Heart right ventricle (tissue), 16 donors: Measurements from ENCODE around the gene ITGB2. TPM values are rescaled to one million over a fixed set of nuclear protein-coding genes. Genes with fewer than 3 reads are reported as not detected.
A peak's percentile ranks its signal among the peaks of the same experiment; 100 is the strongest.

Source experiments
- ATAC-seq, 8 donors: fragments of 200-7000 bp; cut with Tn5 transposase; one replicate each; pipeline ENCODE4 v1.9.1; 2020; ENCODE audit warnings: mild to moderate bottlenecking in 8 of 8, moderate library complexity in 8 of 8, moderate number of reproducible peaks in 1 of 8
- DNase-seq, 2 donors: peaks; one replicate each; pipeline ENCODE4 v3.0.0-alpha.2; 2020
- H3K27ac ChIP-seq, 10 donors: fragments of 200-600 bp; sonication (generic) in 2 of 10; one replicate each; pipeline versions ENCODE4 v1.5.0 to v1.8.0; 2020 to 2022; ENCODE audit warnings: mild to moderate bottlenecking in 3 of 10
- H3K27me3 ChIP-seq, 7 donors: fragments of 200-600 bp; one replicate each; pipeline ENCODE4 v1.8.0; 2021 to 2022; ENCODE audit warnings: mild to moderate bottlenecking in 2 of 7
- H3K36me3 ChIP-seq, 9 donors: fragments of 200-600 bp; sonication (generic) in 1 of 9; one replicate each; pipeline versions ENCODE4 v1.5.0 to v1.8.0; 2020 to 2022; ENCODE audit warnings: mild to moderate bottlenecking in 2 of 9
- H3K4me1 ChIP-seq, 9 donors: fragments of 200-600 bp; sonication (generic) in 1 of 9; one replicate each; pipeline versions ENCODE4 v1.5.0 to v1.8.0; 2020 to 2022; ENCODE audit warnings: mild to moderate bottlenecking in 4 of 9
- H3K4me3 ChIP-seq, 10 donors: fragments of 200-600 bp; sonication (generic) in 2 of 10; one replicate each; pipeline versions ENCODE4 v1.5.0 to v1.8.0; 2020 to 2022; ENCODE audit warnings: mild to moderate bottlenecking in 7 of 10, moderate library complexity in 2 of 10
- H3K9me3 ChIP-seq, 11 donors: fragments of 200-600 bp in 10 of 11; sonication (generic) in 2 of 11; one replicate each; pipeline versions ENCODE4 v1.5.0 to v1.8.0; 2013 to 2022; ENCODE audit warnings: mild to moderate bottlenecking in 2 of 11, control low read depth in 1 of 11, moderate library complexity in 1 of 11
- WGBS, 2 donors: extraction: QIAGEN DNeasy Blood & Tissue Kit; methylation state at CpG; one replicate each; pipeline ENCODE4 v1.1.7; 2013; ENCODE audit warnings: inconsistent platforms in 1 of 2; 5-methylcytosine and 5-hydroxymethylcytosine counted together
- intact Hi-C, 10 donors: fragments of 100-400 bp; cut with DNase I; formaldehyde crosslinking; loops; one replicate each; pipeline versions ENCODE4 v1.11.1 to v1.14.2; 2022
- polyA plus RNA-seq, 2 donors: library from polyadenylated mRNA; stranded (reverse); fragments of 200-250 nt; gene quantifications; one replicate each; pipeline ENCODE4 v1.2.3, GENCODE V29; 2013
- total RNA-seq, 10 donors: library from RNA; stranded (reverse); fragmentation: NEBNext Ultra II Directional in 3 of 10; extraction: Animal tissue kit (Norgen Biotek cat#: 25700) in 3 of 10; gene quantifications; one replicate each; pipeline versions ENCODE4 v1.2.1 to v1.2.4, GENCODE V29; 2021 to 2023
- TF ChIP-seq, protein P1 (sequence below), 9 donors: fragments of 200-600 bp; sonication (generic) in 2 of 9; IDR thresholded peaks; one replicate each; pipeline versions ENCODE4 v1.5.0 to v1.8.0; 2021 to 2022; ENCODE audit warnings: antibody characterized with exemption in 9 of 9, mild to moderate bottlenecking in 5 of 9, moderate library complexity in 1 of 9
- donor health status: Arrhythmogenic right ventricular cardiomyopathy.
- donor health status: ischemic (EF 13 %, LVEDD 7.1; RV severe dilation, severe dysfunction).
- donor health status: healthy with polysubstance abuse.
- donor health status: DM: no; HTN: yes; CAD: no.
- donor health status: DM: no; HTN: no; CAD: no.
- donor health status: ischemic (EF 25% LVEDD 6.9; RV normal size, moderate dysfunction).
- donor health status: ischemic (EF 25% LVEDD 5.7; RV mildly dilated, moderate dysfunction).
- donor health status: healthy.
- donor health status: DM: yes; HTN: yes; CAD: no.
- donor health status: Ischemic cardiomyopathy.
- donor health status: ischemic (EF 35%, LVEDD 5.7; RV mildly dilated, moderate dysfunction).
- donor health status: nonischemic (EF 11% LVEDD 7.7; RV severe dilation, severe dysfunction).
- donor health status: DM: yes; HTN: yes; CAD: no.
- donor health status: PGD.
- donor health status: ischemic (EF 29% LVEDD 5.4; RV normal size, mild dysfunction).
- donor health status: nonischemic (EF 23%, LVEDD 6.1; RV moderate dilation, normal function).

The ITGB2 gene
- total and polyA plus RNA-seq, 12 donors, result 5.1 to 151 (median 11.4) TPM

DNA sequence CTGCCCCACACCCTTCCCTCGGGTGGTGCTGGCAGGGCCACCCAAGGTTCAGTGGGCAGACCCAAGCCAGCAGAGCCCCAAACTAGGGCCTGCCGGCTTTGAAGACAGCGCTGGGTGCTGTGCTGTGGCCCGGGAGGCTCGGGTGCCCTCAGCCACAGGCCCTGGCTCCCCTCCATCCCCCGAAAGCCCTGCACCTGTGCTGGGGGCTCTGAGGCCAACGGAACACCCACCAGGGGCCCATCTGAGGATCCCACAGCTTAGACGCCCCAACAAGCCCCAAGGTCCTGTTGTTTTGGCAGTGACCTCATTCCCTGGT, 8.6 kb downstream of the ITGB2 start:
- ATAC-seq (no peak), DNase-seq (no peak)
- WGBS, 2 donors, result 83 to 84% methylated on average over 8 of the region's 8 CpGs
- intact Hi-C loops, result no loop called here
- Histone ChIP-seq H3K9me3 (no peaks in the 10 kb centered on the region), H3K36me3 (peaks cover 0 to 23% (median 0%) of the 10 kb centered on the region in 9 donors), H3K27me3 (no peaks in the 10 kb centered on the region), H3K27ac (peak overlapping the region in 4 of 10 donors; percentile 1 to 92 (median 26)), H3K4me1 (peaks cover 0 to 94% (median 12%) of the 10 kb centered on the region in 9 donors), H3K4me3 (peak overlapping the region in 1 of 10 donors; percentile 38)
- TF ChIP-seq, protein P1, sequence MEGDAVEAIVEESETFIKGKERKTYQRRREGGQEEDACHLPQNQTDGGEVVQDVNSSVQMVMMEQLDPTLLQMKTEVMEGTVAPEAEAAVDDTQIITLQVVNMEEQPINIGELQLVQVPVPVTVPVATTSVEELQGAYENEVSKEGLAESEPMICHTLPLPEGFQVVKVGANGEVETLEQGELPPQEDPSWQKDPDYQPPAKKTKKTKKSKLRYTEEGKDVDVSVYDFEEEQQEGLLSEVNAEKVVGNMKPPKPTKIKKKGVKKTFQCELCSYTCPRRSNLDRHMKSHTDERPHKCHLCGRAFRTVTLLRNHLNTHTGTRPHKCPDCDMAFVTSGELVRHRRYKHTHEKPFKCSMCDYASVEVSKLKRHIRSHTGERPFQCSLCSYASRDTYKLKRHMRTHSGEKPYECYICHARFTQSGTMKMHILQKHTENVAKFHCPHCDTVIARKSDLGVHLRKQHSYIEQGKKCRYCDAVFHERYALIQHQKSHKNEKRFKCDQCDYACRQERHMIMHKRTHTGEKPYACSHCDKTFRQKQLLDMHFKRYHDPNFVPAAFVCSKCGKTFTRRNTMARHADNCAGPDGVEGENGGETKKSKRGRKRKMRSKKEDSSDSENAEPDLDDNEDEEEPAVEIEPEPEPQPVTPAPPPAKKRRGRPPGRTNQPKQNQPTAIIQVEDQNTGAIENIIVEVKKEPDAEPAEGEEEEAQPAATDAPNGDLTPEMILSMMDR (IDR thresholded peaks at IDR 0.05), result no peak

DNA sequence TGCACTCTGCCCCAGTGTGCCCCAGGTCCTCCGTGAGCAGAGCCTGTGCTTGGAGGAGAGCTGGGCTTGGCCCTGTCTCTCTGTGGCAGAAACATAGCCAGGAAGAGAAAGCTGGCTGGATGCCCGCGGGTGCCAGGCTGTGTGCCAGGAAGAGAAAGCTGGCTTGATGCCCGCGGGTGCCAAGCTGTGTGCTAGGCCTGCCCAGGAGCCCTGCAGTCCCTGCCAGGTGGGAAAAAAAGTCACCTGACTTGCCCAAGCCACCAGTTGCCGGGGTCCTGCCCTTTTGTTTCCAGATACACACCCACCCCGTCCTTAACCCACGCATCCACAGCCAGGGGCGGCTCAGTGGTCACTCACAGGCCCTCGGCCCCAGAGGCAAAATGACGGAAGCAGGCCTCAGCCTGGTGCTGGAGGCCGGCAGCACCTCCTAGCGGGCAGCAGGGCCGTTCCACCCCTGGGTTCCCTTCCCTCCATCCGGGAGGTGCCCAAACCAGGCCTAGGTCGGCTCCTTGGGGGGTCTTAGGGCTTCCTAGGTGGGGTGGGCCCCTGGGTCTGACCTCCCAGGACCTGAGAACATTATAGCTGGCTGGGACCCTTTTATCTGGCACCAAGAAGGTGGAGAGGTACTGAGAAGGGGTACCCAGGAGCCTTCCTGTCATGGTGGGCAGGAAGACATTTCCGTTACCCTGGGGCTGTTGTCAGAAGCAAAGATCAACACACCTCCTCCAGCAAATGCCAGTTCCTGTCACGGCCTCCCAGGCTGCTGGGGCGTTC, 9.1 kb downstream of the ITGB2 start:
- peak; percentile 72 to 81 for DNase-seq
- Histone ChIP-seq H3K4me3 (peak overlapping the region in 1 of 10 donors; percentile 38), H3K4me1 (peaks cover 0 to 94% (median 12%) of the 10 kb centered on the region in 9 donors), H3K9me3 (no peaks in the 10 kb centered on the region), H3K36me3 (peaks cover 0 to 28% (median 0%) of the 10 kb centered on the region in 9 donors), H3K27ac (peak overlapping the region in 5 of 10 donors; percentile 1 to 92 (median 42)), H3K27me3 (peaks cover 0 to 3% (median 0%) of the 10 kb centered on the region in 7 donors)
- WGBS, 2 donors, result 58 to 59% methylated on average over 19 of the region's 19 CpGs
- ATAC-seq, result peak; percentile 77 to 95 (median 90)
- TF ChIP-seq, protein P1 (IDR thresholded peaks at IDR 0.05), result peak in 5 of 9 donors; percentile 19 to 61 (median 28)
- intact Hi-C loops, result no loop called here

DNA sequence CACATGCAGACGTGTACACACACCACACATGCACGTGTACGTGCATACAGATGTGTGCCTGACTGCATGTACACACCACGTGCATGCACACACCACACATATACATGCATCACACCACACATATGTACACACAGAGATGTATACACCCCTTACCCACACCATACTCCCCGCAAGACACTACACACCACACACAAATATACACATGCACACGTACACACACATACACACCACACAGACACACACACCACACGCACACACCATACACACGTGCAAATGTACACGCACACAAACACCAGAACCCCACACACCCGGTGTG, 9.7 kb downstream of the ITGB2 start:
- TF ChIP-seq, protein P1 (IDR thresholded peaks at IDR 0.05), result no peak
- peak overlapping the region in 1 of 10 donors; percentile 38 for H3K4me3 ChIP-seq
- peaks cover 0 to 91% (median 12%) of the 10 kb centered on the region in 9 donors for H3K4me1 ChIP-seq
- peak overlapping the region in 1 of 10 donors; percentile 92 for H3K27ac ChIP-seq
- intact Hi-C loops, result no loop called here
- H3K9me3 ChIP-seq, result no peaks in the 10 kb centered on the region
- ATAC-seq, result peak in 1 of 8 donors; percentile 4
- DNase-seq, result no peak
- WGBS, 2 donors, result 75 to 76% methylated on average over 10 of the region's 10 CpGs
- H3K36me3 ChIP-seq, result peaks cover 0 to 33% (median 0%) of the 10 kb centered on the region in 9 donors
- H3K27me3 ChIP-seq, result peaks cover 0 to 4% (median 0%) of the 10 kb centered on the region in 7 donors

DNA sequence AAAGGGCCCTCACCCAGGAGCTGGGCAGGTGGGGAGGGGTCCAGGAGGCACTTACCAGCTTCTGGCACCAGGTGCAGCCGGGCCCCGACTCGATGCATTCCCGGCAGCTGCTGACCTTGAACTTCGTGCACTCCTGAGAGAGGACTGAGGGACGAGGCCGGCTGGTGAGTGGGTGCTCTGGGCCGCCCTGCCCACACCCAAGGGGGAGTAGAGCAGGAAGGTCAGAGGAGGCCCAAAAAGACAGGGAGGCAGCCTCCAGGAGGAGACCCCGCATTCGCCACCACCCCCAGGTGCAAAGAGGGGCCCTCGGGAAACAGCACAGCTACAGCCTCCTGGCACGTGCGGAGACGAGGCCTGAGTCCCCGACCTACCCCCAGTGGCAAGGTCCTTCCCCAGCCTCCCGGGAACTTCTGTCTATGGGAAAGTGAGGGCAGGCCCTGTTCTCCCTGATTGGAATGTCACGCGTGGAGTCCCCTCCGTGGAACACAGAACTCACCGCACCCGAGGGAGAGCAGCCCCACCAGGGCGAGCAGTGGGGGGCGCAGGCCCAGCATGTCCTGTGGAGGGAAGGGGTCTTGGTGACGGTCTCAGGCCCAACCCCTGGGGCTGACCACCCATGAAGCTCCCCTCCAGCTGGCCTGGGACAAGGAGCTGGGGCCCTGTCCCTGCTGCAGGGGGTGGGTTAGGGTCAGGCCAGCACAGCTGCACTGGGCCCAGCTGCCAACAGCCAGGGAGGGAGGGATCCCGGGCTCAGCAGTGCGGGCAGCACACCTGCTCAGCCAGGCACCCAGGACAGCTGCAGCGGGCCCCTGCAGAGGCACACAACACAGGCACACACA, 10.3 kb downstream of the ITGB2 start:
- intact Hi-C loops, result no loop called here
- peaks cover 0 to 6% (median 0%) of the 10 kb centered on the region in 7 donors for H3K27me3 ChIP-seq
- H3K36me3 ChIP-seq, result peaks cover 0 to 33% (median 0%) of the 10 kb centered on the region in 9 donors
- ATAC-seq (peak in 1 of 8 donors; percentile 5), DNase-seq (no peak)
- WGBS, 2 donors, result 79 to 85% methylated on average over 27 of the region's 27 CpGs
- peaks cover 0 to 90% (median 12%) of the 10 kb centered on the region in 9 donors for H3K4me1 ChIP-seq
- TF ChIP-seq, protein P1 (IDR thresholded peaks at IDR 0.05), result no peak
- no peak overlapping the region for H3K4me3 ChIP-seq
- H3K9me3 ChIP-seq, result no peaks in the 10 kb centered on the region
- H3K27ac ChIP-seq, result peak overlapping the region in 1 of 10 donors; percentile 92
